GM19351 (cell line): ENCODE measurements around the gene NEK6.
"Not testable (repeated sequence)": the region's sequence is repeated elsewhere in the genome, so short reads cannot be mapped to it uniquely, and the experiment has no call there.

Experiments used
- ATAC-seq: cut with Tn5 transposase; IDR thresholded peaks from one replicate; pipeline ENCODE4 v1.9.1; 2021; ENCODE audit warnings: mild to moderate bottlenecking, moderate library complexity; ENCODE audit not compliant: unreplicated experiment

The NEK6 gene

GRCh38 chr9:124225945-124226344, 31.8 kb upstream of the NEK6 start:
- no peak for ATAC-seq

DNA sequence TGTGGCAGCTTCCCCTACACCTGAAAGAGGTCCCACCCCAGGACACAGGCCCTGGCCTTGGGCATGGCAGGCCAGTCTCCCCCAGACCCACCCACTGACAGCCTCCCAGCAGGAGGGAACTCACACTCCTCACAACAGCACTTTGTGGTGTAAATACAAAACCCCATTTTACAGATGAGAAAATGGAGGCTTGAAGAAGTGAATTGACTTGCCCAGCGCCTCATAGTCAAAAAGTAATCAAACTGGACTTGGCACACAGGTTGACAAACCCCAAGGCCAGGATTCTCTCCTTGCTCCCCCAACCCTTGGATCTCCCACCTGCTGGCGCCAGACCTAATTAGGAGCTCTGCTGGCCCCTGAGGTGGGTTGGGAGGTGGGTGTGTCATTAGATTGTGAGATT, 29.2 kb upstream of the NEK6 start:
- ATAC-seq, result no peak

DNA sequence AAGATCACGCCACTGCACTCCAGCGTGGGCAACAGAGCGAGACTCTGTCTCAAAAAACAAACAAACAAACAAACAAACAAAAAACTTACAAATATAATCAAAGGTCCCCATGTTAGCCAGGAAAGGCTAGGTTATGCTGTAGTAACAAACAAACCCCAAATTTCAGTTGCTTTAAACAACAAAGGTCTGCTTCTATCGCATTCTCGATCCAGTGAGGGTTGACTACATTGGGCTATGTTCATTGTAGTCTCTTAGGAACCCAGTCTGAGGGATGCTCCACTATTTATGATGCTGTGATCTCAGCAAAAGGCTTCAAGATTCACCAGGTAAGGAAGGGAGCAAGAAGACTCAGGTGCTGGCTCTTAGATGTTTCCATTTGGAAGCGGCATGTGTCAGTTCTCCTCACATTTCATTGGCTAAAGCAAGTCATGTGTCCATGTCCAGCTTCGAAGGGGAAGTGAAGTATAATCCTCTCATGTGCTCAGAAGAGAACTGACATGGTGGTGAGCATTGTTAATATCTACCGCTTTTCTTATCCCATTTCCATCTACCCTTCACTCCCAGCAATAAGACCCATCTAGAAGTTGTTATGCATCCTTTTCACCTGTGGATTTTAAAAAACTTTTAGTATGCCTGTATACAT, 26.5 kb upstream of the NEK6 start:
- no peak for ATAC-seq

GRCh38 chr9:124238546-124239140, 19.1 kb upstream of the NEK6 start:
- ATAC-seq, result peak; percentile 29

- peak; percentile 87 for ATAC-seq
These were observed 18.3 kb upstream of the NEK6 start for GRCh38 chr9:124239249-124240073.

DNA sequence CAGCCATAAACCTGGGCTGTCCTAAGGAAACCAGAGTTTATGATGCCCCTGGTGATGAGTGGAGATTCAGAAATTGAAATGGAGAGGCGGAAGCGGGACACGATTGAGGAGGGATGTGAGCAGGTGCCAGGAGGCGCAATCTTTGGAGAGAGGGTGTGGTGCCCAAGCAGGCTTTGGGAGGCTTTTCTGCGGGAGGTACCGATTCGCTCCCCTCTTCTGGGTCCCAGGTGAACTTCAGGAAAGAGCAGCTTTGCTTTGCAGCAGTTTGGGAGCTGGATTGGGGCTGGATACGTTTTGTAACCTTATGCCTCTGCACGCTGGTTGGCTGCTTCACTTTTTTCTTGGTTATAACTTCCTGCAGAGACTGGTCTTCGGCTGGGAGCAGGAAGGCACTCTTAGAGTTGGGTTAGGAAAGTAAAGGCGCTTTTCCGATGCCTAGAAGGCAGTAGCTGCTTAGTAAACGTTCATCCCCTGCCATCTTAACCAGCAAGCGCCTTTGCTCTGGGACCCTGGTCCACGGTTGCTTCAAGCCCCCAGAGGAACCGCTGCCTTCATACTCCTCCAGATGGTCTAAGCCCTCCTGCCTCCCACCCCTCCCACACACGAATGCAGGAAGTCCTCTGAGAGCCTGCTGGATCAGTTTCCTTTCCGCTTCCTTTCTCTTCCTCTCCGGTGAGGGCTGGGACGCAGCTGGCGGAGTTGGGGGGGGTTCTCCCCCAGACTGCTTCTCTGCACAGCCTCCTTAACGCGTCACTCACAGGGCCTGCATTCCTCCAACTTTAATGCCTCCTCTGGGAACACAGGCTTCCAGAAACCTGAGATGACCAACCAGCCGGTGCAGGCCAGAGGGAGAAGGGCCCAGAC, 15.2 kb upstream of the NEK6 start:
- ATAC-seq, result no peak

GRCh38 chr9:124247393-124247792, 10.4 kb upstream of the NEK6 start:
- not testable (repeated sequence) for ATAC-seq

DNA sequence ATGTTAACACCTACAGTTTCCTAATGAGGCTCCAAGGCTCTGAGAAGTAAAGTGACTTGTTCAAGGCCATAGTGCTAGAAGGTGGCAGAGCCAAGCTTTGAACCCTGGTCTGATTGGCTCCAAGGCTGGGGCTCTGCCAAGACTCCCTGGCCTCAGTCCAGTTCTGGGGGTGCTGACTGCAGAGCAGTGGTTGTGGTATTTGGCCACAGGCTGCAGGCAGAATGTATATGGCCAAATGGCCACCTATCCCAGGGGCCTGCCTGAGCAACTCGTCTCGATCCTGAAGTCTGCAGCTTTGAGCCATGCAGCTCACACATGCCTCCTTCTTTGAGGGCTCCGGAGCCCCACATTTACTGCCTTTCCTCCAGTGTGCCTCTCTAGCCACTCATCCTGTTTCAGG, 9.7 kb upstream of the NEK6 start:
- no peak for ATAC-seq

- no peak for ATAC-seq
These were observed 8.8 kb upstream of the NEK6 start for GRCh38 chr9:124248960-124249359.

DNA sequence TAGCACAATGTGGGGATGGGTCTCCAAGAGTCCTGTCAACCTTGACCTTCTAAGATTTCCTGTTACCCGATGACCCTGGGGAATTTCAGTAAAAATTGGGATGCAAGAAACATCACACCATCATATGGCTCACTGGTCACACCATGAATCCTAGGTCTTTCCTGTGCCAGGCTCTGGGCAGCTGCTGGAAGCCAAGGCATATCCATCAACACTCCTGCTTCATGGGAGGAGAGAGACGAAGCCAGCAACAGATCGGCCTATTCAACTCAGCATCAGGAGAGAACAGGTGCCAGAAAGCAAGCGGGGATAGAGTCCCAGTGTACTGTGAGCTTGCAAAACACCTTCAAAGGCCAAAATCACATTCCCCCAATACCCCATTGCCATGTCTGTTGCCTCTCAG, 6.5 kb upstream of the NEK6 start:
- ATAC-seq, result no peak

DNA sequence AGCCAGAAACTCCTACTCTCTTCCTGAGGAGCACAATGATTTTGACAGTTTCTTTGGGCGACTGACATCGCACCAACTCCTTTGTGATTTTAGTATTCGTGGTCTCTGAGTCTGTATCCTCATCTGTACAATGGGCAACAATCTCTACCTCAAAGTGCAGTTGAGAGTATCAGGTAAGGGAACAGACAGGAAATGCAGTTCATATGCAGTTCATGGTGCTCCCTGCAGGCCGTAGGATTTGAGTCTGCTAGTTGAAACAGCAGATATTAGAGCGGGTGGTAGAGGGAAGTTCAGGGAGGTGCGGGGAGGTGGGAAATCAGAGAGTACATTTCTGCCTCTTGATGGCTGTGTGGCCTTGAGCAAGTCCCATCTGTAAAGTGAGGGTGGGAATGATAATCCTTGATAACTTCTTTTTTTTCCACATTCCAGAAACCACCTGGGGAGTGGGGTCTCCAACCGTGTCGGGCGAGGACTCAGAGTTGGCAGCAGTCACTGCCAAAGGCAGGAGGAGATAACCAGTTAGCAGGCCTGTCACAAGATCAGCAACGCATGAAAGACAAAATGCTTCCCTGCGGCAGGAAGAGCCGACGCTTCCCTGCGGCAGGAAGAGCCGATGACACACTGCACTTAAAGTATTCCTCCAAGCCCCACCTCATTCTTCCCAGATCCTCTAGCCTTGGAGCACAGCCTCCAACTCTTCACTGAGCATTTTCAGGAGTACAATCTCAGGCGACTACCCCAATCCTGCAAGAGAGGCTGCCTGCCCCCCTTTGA, 6.0 kb upstream of the NEK6 start:
- ATAC-seq, result no peak

- not testable (repeated sequence) for ATAC-seq
These were observed 4.9 kb upstream of the NEK6 start for GRCh38 chr9:124252878-124253277.

DNA sequence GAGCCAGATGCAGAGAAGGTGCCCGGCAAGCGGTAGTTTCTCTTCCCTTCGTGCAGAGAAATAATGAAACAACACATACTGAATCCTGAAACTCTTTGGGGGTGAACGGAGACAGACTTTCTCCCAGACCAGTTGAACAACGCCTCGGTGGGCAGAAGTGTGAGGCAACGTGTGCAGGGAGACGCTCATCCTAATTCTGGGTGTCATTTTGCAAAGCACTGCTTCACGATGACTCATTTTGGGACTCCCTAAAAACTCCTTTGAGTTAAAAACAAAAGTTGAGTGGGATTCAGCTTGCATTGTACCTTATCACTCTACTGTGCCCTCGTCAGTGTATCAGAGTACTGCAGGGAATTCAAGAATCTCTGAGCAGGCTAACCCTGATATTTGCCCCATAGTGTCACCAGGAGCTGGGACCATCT, 3.5 kb upstream of the NEK6 start:
- ATAC-seq, result peak; percentile 59

DNA sequence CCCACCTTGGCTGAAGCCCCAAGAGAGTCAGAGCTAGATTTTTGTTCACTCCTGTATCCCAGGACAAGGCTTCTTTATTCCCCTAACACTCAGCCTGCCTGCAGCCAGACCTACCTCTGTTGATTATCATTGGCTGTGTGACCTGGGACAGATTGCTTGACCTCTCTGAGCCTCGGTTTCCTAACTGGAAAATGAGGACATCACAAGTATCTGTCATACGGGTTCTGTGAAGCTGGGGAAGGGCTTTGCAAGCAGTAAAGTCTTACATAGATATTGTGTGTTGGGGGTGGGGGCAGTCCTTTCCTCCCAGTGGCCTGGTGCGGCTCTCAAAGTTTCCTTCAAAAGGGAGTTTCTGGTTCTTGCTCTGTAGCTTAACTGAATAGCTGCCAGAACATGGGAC, 2.5 kb upstream of the NEK6 start:
- ATAC-seq, result no peak

DNA sequence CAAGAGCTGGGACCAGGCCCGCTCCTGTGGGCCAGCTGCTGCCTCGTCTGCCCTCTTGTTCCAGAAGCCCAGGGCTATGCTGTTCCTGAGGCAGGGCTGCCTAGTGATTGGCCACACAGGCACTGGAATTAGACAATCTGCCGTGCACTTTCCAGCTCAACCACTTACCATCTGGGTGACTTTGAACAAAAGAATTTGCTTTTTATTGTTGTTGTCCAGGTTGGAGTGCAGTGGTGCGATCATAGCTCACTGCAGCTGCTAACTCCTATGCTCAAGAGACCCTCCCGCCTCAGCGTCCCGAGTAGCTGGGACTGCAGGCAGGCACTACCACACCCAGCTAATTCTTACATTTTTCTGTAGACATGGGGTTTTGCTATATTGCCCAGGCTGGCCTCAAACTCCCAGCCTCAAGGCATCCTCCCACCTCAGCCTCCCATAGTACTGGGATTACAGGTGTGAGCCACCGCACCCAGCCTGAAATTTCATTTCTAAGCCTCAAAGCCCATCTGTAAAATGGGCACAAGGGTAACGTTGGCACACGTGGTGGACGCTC, 1.2 kb upstream of the NEK6 start:
- no peak for ATAC-seq

DNA sequence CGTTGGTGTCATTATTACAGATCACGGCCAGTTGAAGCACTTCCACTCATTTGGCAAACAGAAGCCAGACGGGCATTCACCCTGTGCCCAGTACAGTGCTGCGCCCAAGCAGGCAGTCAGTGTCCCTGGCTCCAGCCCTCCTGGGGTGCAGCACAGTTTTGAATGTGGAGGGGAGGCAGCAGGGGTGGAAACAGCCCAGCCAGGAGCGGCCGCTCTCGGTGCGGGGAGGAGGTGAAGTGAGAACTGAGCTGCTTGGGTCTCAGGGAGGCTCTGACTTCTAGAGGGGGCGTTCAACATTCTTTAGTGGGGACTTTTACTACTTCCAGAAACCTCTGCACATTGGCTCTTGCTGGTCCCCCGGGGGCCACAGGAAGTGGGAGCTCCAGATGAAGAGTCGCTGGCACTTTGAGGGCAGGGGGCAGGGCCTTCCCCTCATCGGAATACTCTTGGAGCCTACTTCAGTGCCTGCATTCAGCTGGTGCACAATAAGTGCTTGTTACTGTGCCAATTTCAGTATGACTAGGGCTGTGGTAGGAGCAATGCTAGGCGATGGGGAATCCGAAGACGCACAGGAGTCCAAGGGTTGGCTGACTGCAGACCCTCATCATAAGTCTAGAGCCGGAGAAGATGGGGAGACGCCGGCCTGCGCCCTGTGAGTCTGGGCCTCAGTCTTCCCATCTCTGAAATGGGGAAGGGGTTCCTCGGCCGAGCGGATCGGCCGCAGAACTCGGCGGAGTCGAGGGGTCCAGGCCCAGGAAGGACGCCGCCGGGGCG, 492 bp upstream of the NEK6 start:
- ATAC-seq, result no peak

DNA sequence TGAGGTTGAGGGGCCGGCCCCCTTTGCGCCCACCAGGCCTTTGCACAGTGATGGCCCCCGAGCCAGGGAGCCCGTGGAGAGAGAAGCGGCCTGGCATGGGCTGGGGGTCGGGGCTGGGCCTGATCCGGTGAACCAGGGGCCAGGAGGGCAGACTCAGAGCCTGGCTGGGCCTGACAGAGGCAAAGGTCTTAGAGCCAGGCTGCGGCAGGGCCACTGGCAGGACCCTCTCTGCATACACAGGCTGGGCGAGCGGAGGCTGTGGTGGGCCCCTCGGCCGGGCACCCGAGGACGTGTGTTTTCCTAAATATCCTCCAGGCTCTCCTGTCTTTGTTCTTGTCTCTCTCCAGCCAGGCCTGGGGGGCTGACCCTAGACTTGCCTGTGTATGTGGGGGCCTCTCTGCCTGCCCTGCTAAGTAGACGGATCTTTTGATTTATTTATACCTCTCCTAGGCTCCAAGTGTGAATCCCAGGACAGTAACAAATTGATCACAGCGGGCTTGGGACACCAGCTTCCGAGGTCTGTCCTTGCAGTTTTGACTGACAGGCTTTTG, 933 bp downstream of the NEK6 start:
- no peak for ATAC-seq

DNA sequence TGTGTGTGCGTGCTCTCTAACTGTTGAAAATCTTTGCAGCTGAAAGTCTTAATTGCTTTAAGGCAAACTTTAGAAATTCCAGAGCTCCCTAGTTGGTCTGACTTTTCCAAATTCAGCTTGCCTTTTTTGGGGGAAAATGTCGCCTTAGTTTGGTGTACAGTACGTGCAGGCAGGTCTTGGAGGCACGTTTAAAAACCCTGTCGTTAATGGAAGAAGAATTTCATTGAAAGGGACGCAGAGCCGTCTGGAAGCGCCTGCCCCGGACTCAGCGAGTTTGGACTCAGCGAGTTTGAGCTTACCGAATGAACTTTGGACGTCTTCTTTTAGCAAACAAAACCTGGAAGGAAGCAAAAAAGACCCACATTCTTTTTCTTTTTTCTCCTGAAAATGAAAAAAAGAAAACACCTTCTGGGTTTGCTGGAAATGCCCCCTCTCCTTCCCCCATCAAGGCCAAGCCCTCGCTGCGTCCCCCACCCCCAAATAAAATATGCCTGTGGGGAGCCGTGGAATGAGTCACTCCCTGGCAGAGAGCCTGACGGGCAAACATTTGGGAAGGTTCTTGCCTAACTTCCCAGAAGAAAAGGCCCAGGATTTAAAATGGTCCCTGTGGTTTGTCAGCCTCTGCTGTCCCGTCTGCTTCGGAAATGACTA, 1.5 kb downstream of the NEK6 start:
- no peak for ATAC-seq
